ENCODE measurements around the gene DMC1. TPM values are rescaled to one million over a fixed set of nuclear protein-coding genes. Genes with fewer than 3 reads are reported as not detected.

Gene DMC1
- total and polyA plus RNA-seq, 10 of the 15 experiments (the other 5 are each of a cell fraction or from before 2014, with no cell fraction given), result 1.0 to 21.0 (median 4.5) TPM

GRCh38 chr22:38503021-38503420, 67.0 kb downstream of the DMC1 start:
- ChIA-PET CTCF (interaction anchor here (0.6 to 2.8 kb wide), 4 partner anchors 15 to 68 kb away, joined by 3 to 20 read pairs (median 6); partner anchors contain the start of gene DMC1), POLR2A (interaction anchor here (0.7 to 1.7 kb wide), 5 partner anchors 12 to 361 kb away, joined by 3 to 9 read pairs (median 4); partner anchors contain the start of gene TOMM22), RAD21 (ENCODE audit: unreplicated experiment) (interaction anchor here (1.0 to 1.7 kb wide), 2 partner anchors 67 to 69 kb away, joined by 3 to 6 read pairs; partner anchors contain the start of gene DMC1), SMC1A (ENCODE audit: uncharacterized antibody, unreplicated experiment) (interaction anchor here (0.8 to 2.9 kb wide), 6 partner anchors 8 to 196 kb away, joined by 3 to 14 read pairs (median 4); no protein-coding TSS in a partner anchor)
- Histone ChIP-seq H3K79me2 (ENCODE audit: control insufficient read depth, insufficient read depth, low read length) (peaks cover 71% of the 10 kb centered on the region), H3K4me3 (peak overlapping the region; percentile 96), H2AFZ (ENCODE audit: control insufficient read depth, low read depth, low read length) (no peak overlapping the region), H3K4me1 (ENCODE audit: control insufficient read depth, insufficient read depth, low read length) (no peaks in the 10 kb centered on the region; the same call in none of the 2 replicates), H4K20me1 (ENCODE audit: control insufficient read depth, insufficient read depth) (peaks cover 7% of the 10 kb centered on the region; the same call in 1 of the 2 replicates), H3K36me3 (ENCODE audit: control insufficient read depth in 2 of 2, insufficient read depth in 2 of 2, low read length in 1 of 2) (peaks cover 7 to 45% of the 10 kb centered on the region in 2 experiments), H3K27ac (ENCODE audit: control insufficient read depth, insufficient read depth) (no peak overlapping the region; the same call in 1 of the 2 replicates), H3K27me3 (replicated peaks in 1 of 2; ENCODE audit: control insufficient read depth in 2 of 2, insufficient read depth in 2 of 2, low read length in 1 of 2) (no peaks in the 10 kb centered on the region), H3K9ac (ENCODE audit: control insufficient read depth, insufficient read depth, low read length) (peak overlapping the region; percentile 5; the same call in 1 of the 2 replicates), H3K4me2 (ENCODE audit: control insufficient read depth, insufficient read depth) (peak overlapping the region; percentile 88), H3K9me3 (replicated peaks; ENCODE audit: control insufficient read depth, insufficient read depth, low read length) (no peaks in the 10 kb centered on the region)
- intact Hi-C loops (cut with micrococcal nuclease; ENCODE audit: unreplicated experiment), result loop anchor here (10.0 kb wide), 1 partner anchor 202 kb away; the partner anchor contains the start of genes GTPBP1 and JOSD1
- FAIRE-seq, result no peak
- no peak for ATAC-seq
- in situ Hi-C loops (cut with MboI), result no loop called here
- DNase-seq (ENCODE audit: low read depth, low spot score), result no peak
- no peak for TF ChIP-seq SMAD1 (IDR thresholded peaks at IDR 0.05; ENCODE audit: low read depth, partially characterized antibody)
- no peak for TF ChIP-seq NRF1 (conservative IDR thresholded peaks at IDR 0.05; ENCODE audit: low read depth, low read length)
- TF ChIP-seq, protein P1, sequence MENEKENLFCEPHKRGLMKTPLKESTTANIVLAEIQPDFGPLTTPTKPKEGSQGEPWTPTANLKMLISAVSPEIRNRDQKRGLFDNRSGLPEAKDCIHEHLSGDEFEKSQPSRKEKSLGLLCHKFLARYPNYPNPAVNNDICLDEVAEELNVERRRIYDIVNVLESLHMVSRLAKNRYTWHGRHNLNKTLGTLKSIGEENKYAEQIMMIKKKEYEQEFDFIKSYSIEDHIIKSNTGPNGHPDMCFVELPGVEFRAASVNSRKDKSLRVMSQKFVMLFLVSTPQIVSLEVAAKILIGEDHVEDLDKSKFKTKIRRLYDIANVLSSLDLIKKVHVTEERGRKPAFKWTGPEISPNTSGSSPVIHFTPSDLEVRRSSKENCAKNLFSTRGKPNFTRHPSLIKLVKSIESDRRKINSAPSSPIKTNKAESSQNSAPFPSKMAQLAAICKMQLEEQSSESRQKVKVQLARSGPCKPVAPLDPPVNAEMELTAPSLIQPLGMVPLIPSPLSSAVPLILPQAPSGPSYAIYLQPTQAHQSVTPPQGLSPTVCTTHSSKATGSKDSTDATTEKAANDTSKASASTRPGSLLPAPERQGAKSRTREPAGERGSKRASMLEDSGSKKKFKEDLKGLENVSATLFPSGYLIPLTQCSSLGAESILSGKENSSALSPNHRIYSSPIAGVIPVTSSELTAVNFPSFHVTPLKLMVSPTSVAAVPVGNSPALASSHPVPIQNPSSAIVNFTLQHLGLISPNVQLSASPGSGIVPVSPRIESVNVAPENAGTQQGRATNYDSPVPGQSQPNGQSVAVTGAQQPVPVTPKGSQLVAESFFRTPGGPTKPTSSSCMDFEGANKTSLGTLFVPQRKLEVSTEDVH (IDR thresholded peaks at IDR 0.05; ENCODE audit: low read depth, partially characterized antibody), result no peak
- TF ChIP-seq IRF3 (IDR thresholded peaks at IDR 0.05), result no peak
- TF ChIP-seq EED (IDR thresholded peaks at IDR 0.05; ENCODE audit: low read depth), result no peak
- no peak for TF ChIP-seq NR2C2 (IDR thresholded peaks at IDR 0.05; ENCODE audit: borderline replicate concordance, control insufficient read depth, insufficient read length, low read depth)
- TF ChIP-seq POU2F2 (IDR thresholded peaks at IDR 0.05; ENCODE audit: borderline replicate concordance, low read depth, low read length), result no peak
- BruUV-seq (replicated peaks), result no TSS peak
- WGBS (ENCODE audit: insufficient coverage, insufficient replicate concordance, low lambda C conversion rate, missing lambda C conversion rate), result 57% methylated on average over 4 of the region's 4 CpGs

Measured in GM12878 (cell line).